ENCODE measurements around the gene NELL1.

NELL1 gene

GRCh38 chr11:21174781-21175180 is 505.4 kb downstream of the NELL1 start:
- peaks cover 10% of the 10 kb centered on the region for H3K9me3 Mint-ChIP-seq
- no peak overlapping the region for H3K27ac Mint-ChIP-seq
- H3K4me1 Mint-ChIP-seq = no peaks in the 10 kb centered on the region
- H3K4me3 Mint-ChIP-seq = no peak overlapping the region
- H3K36me3 Mint-ChIP-seq = peaks cover 2% of the 10 kb centered on the region
- H3K27me3 Mint-ChIP-seq = no peaks in the 10 kb centered on the region

GRCh38 chr11:21177379-21177778 is 508.0 kb downstream of the NELL1 start:
- Mint-ChIP-seq H3K9me3 (peaks cover 10% of the 10 kb centered on the region), H3K4me1 (no peaks in the 10 kb centered on the region), H3K4me3 (no peak overlapping the region), H3K36me3 (peaks cover 2% of the 10 kb centered on the region), H3K27me3 (no peaks in the 10 kb centered on the region), H3K27ac (no peak overlapping the region)

- Mint-ChIP-seq H3K4me3 (no peak overlapping the region), H3K9me3 (peaks cover 5% of the 10 kb centered on the region), H3K27me3 (no peaks in the 10 kb centered on the region), H3K4me1 (no peaks in the 10 kb centered on the region), H3K27ac (no peak overlapping the region), H3K36me3 (peaks cover 2% of the 10 kb centered on the region)
Observed at GRCh38 chr11:21179770-21180169, 510.4 kb downstream of the NELL1 start.

GRCh38 chr11:21180182-21180581 is 510.8 kb downstream of the NELL1 start:
- no peaks in the 10 kb centered on the region for H3K27me3 Mint-ChIP-seq
- no peak overlapping the region for H3K27ac Mint-ChIP-seq
- H3K4me3 Mint-ChIP-seq = no peak overlapping the region
- H3K4me1 Mint-ChIP-seq = no peaks in the 10 kb centered on the region
- peaks cover 2% of the 10 kb centered on the region for H3K36me3 Mint-ChIP-seq
- peaks cover 5% of the 10 kb centered on the region for H3K9me3 Mint-ChIP-seq

- no peaks in the 10 kb centered on the region for H3K27me3 Mint-ChIP-seq
- no peak overlapping the region for H3K27ac Mint-ChIP-seq
- H3K4me1 Mint-ChIP-seq = no peaks in the 10 kb centered on the region
- H3K9me3 Mint-ChIP-seq = peaks cover 4% of the 10 kb centered on the region
- H3K4me3 Mint-ChIP-seq = no peak overlapping the region
- no peaks in the 10 kb centered on the region for H3K36me3 Mint-ChIP-seq
Observed at GRCh38 chr11:21185959-21186358, 516.6 kb downstream of the NELL1 start.

- Mint-ChIP-seq H3K27ac (no peak overlapping the region), H3K4me3 (no peak overlapping the region), H3K36me3 (no peaks in the 10 kb centered on the region), H3K9me3 (peaks cover 4% of the 10 kb centered on the region), H3K4me1 (no peaks in the 10 kb centered on the region), H3K27me3 (no peaks in the 10 kb centered on the region)
Observed at GRCh38 chr11:21190181-21190580, 520.8 kb downstream of the NELL1 start.

- H3K27ac Mint-ChIP-seq = no peak overlapping the region
- no peaks in the 10 kb centered on the region for H3K36me3 Mint-ChIP-seq
- peaks cover 13% of the 10 kb centered on the region for H3K9me3 Mint-ChIP-seq
- H3K4me1 Mint-ChIP-seq = no peaks in the 10 kb centered on the region
- no peak overlapping the region for H3K4me3 Mint-ChIP-seq
- H3K27me3 Mint-ChIP-seq = no peaks in the 10 kb centered on the region
Observed at GRCh38 chr11:21195995-21196394, 526.6 kb downstream of the NELL1 start.

- Mint-ChIP-seq H3K9me3 (peaks cover 19% of the 10 kb centered on the region), H3K27me3 (no peaks in the 10 kb centered on the region), H3K27ac (no peak overlapping the region), H3K4me1 (no peaks in the 10 kb centered on the region), H3K36me3 (no peaks in the 10 kb centered on the region), H3K4me3 (no peak overlapping the region)
Observed at GRCh38 chr11:21198498-21198897, 529.1 kb downstream of the NELL1 start.

- Mint-ChIP-seq H3K4me1 (no peaks in the 10 kb centered on the region), H3K4me3 (no peak overlapping the region), H3K27me3 (no peaks in the 10 kb centered on the region), H3K27ac (no peak overlapping the region), H3K36me3 (no peaks in the 10 kb centered on the region), H3K9me3 (peaks cover 5% of the 10 kb centered on the region)
Observed at GRCh38 chr11:21205205-21205604, 535.8 kb downstream of the NELL1 start.

- H3K9me3 Mint-ChIP-seq = peaks cover 10% of the 10 kb centered on the region
- no peaks in the 10 kb centered on the region for H3K4me1 Mint-ChIP-seq
- H3K27me3 Mint-ChIP-seq = peaks cover 1% of the 10 kb centered on the region
- no peak overlapping the region for H3K4me3 Mint-ChIP-seq
- H3K36me3 Mint-ChIP-seq = no peaks in the 10 kb centered on the region
- no peak overlapping the region for H3K27ac Mint-ChIP-seq
Observed at GRCh38 chr11:21225860-21226259, 556.5 kb downstream of the NELL1 start.

GRCh38 chr11:21229224-21229623 is 559.8 kb downstream of the NELL1 start:
- no peaks in the 10 kb centered on the region for H3K9me3 Mint-ChIP-seq
- no peaks in the 10 kb centered on the region for H3K36me3 Mint-ChIP-seq
- H3K4me3 Mint-ChIP-seq = no peak overlapping the region
- H3K27me3 Mint-ChIP-seq = peaks cover 1% of the 10 kb centered on the region
- H3K4me1 Mint-ChIP-seq = no peaks in the 10 kb centered on the region
- H3K27ac Mint-ChIP-seq = no peak overlapping the region

GRCh38 chr11:21250196-21250595 is 580.8 kb downstream of the NELL1 start:
- H3K4me3 Mint-ChIP-seq = no peak overlapping the region
- H3K36me3 Mint-ChIP-seq = no peaks in the 10 kb centered on the region
- no peaks in the 10 kb centered on the region for H3K27me3 Mint-ChIP-seq
- H3K27ac Mint-ChIP-seq = no peak overlapping the region
- H3K4me1 Mint-ChIP-seq = no peaks in the 10 kb centered on the region
- H3K9me3 Mint-ChIP-seq = peaks cover 11% of the 10 kb centered on the region

GRCh38 chr11:21254055-21254454 is 584.7 kb downstream of the NELL1 start:
- no peaks in the 10 kb centered on the region for H3K36me3 Mint-ChIP-seq
- H3K27ac Mint-ChIP-seq = no peak overlapping the region
- peaks cover 4% of the 10 kb centered on the region for H3K9me3 Mint-ChIP-seq
- no peak overlapping the region for H3K4me3 Mint-ChIP-seq
- no peaks in the 10 kb centered on the region for H3K4me1 Mint-ChIP-seq
- no peaks in the 10 kb centered on the region for H3K27me3 Mint-ChIP-seq

- Mint-ChIP-seq H3K27ac (no peak overlapping the region), H3K4me3 (no peak overlapping the region), H3K36me3 (no peaks in the 10 kb centered on the region), H3K9me3 (peaks cover 4% of the 10 kb centered on the region), H3K4me1 (no peaks in the 10 kb centered on the region), H3K27me3 (no peaks in the 10 kb centered on the region)
Observed at GRCh38 chr11:21254790-21255189, 585.4 kb downstream of the NELL1 start.

- Mint-ChIP-seq H3K4me3 (no peak overlapping the region), H3K4me1 (no peaks in the 10 kb centered on the region), H3K9me3 (peaks cover 4% of the 10 kb centered on the region), H3K27ac (no peak overlapping the region), H3K36me3 (no peaks in the 10 kb centered on the region), H3K27me3 (no peaks in the 10 kb centered on the region)
Observed at GRCh38 chr11:21257461-21257860, 588.1 kb downstream of the NELL1 start.

- Mint-ChIP-seq H3K4me3 (no peak overlapping the region), H3K36me3 (no peaks in the 10 kb centered on the region), H3K9me3 (peaks cover 4% of the 10 kb centered on the region), H3K27ac (no peak overlapping the region), H3K27me3 (no peaks in the 10 kb centered on the region), H3K4me1 (no peaks in the 10 kb centered on the region)
Observed at GRCh38 chr11:21258414-21258813, 589.0 kb downstream of the NELL1 start.

GRCh38 chr11:21260101-21260500 is 590.7 kb downstream of the NELL1 start:
- Mint-ChIP-seq H3K27me3 (no peaks in the 10 kb centered on the region), H3K27ac (no peak overlapping the region), H3K4me1 (no peaks in the 10 kb centered on the region), H3K9me3 (no peaks in the 10 kb centered on the region), H3K36me3 (no peaks in the 10 kb centered on the region), H3K4me3 (no peak overlapping the region)

All from activated naive CD4-positive, alpha-beta T cell treated with anti-CD3 and anti-CD28 coated beads, Interleukin-2, amount 50 U/mL, for 24 hours (primary cell).